Stimulated activated CD4-positive, alpha-beta T cell treated with anti-CD3 and anti-CD28 coated beads, TNF-alpha, amount 100 ng/mL, for 4 hours (primary cell): ENCODE results near the gene GABRB3.

ENCODE experiments used
- DNase-seq, 3 experiments: peaks; one replicate each; pipeline ENCODE4 v3.0.0-alpha.2; 2020; ENCODE audit warnings: low read depth in 3 of 3

Gene GABRB3

DNA sequence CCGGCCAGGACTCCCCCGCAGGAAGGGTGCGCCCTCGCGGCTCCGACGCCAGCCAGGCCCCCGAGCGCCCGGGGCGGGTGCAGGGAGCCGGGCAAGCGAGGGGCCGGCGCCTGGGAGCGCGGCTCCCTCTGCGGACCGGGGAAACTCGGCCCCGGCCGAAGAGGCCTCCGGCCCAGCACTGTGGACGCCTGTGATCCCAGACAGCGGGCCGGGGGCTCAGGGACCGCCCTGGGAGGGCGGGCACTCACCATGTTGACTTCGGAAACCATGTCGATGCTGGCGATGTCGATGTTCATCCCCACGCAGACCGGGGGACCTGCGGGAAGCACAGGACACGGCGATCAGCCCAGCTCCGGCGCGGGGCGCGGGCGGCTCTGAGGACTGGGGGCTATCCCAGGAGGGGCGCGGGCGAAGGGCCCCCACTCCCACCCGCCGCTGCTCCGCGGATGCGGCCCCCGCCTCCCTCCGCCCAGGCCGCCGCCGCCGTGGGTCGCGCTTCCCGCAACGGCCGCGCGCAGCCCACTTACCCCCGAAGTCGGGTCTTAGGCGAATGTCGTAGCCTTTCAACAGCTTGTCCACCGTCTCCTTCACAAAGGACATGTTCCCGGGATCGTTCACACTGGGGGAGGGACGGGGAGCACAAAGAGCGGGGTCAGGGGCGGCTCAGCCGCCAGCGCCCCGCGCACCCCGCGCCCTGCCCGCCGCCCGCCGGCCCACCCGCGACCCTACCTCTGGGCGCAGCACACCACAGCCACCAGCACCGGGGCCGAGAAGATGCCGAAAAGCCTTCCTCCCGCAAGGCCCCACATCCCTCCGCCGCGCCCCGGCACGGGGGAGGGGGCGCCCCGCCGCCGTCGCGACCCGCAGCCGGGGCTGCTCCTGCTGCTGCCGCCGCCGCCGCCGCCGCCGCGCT lies at the start of gene GABRB3:
TSS of gene GABRB3 (minus strand) at position 913 of the 913 bp plus-strand sequence.
- DNase-seq = no peak

DNA sequence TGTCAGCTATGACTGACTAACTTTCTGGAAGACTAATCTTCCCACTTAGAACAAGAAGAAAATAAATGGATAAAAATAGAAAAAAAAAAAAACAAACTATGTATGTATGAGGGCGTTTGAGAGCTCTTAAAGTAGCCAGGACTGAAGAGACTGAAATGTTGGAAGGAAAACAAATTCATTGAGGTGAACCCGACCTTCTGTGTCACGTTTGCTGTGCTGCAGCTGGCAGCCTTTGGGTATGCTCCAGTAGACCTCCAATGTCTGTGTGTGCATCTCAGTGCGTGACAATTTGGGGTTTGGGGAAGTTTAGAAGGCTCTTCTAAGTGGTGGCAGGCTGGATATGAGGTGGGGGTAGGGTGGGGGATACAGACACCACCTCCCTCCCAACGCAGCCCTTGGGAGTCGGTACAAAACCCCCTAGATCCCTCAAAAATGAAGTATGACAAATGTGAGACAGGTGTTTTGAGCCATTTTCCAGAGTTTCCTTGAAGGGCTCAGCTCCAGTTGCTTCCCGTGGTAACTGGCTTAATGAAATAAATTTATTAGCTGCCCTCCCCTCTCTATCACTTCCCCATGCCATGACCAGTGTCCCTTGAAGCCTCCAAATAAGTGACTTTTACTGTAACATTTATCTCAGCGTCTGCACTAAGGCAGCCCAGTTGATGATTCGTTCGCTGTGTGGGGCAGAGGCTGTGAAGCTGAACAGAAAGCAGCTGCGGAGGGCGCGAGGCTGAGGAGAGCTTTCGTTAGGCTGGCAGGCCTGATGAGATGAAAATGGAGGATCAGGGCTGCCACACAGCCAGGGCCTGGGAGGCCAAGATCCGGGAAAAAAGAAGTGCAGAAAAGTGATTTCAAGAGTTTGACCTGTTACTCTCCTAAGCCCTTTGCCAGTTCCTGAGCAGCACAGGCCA lies 34.9 kb upstream of the GABRB3 start:
- no peak for DNase-seq

- DNase-seq = no peak
These were observed 33.7 kb upstream of the GABRB3 start for GRCh38 chr15:26806574-26806973.

DNA sequence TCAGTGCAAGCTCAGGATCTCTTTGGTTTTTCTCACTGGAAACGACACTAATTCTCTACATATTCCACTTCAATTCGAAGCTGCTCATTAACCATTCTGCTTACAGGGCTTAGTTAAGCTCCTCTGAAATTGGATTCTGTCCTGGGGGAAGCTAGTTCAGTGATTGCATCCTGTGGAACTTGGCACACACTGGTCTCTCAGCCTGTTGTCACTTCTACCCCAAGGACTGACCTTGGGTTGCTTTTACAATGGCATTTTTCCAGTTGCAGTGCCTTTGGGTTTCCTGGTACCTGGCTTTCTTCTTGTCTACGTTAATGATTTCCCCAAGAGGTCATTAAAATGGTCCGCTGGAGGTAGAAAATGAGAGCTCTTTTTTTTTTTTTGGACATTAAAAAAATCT lies 33.3 kb upstream of the GABRB3 start:
- DNase-seq = no peak

DNA sequence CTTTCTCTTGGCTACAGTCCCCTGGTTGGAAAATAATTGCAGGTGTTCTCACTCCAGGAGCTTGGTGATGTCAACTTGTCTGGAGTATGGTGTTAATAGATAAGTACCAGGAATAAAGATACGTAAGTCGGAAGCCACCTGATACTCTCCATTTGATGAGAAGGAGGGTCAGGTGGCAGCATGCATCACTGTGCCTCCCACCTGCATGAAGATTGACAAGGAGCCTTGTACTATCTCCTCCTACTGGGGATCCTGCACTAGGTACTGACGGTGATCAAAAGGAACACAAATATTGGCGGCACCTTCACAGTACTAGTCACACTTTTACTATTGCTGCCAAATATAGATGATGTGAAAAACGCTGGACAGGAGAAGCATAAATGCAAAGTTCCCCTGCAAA lies 32.6 kb upstream of the GABRB3 start:
- no peak for DNase-seq

GRCh38 chr15:26804063-26804804 lies 31.4 kb upstream of the GABRB3 start:
- no peak for DNase-seq

GRCh38 chr15:26790118-26790517 lies 17.3 kb upstream of the GABRB3 start:
- no peak for DNase-seq

DNA sequence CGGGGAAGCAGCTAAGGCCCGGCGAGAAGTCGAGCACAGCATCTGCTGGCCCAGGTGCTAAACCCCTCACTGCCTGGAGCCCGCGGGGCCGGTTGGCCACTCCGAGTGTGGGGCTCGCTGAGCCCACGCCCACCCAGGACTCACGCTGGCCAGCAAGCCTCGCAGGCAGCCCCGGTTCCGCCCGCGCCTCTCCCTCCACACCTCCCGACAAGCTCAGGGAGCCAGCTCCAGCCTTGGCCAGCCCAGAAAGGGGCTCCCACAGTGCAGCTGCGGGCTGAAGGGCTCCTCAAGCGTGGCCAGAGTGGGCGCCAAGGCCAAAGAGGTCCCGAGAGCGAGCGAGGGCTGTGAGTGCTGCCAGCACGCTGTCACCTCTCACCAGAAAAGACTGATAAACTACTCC lies 8.9 kb upstream of the GABRB3 start:
- DNase-seq = no peak

DNA sequence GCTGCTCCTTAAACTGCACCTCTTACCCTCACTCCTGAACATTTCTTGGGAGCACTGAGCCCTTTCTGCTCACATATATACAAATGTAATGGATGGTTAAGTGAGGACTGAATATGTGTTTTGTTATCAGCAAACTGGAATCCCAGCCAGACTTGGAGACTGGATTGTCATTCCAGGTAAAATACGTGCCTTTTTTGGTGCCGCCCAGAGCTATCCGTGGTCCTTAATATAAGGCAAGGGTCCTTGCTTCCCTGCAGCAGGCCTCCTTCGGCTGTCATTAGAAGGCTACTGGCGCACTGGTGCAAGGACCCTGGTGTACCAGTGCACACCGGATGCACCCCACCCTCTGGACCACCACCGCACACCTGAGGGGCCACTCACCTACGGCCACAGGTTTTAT lies 1.1 kb upstream of the GABRB3 start:
- DNase-seq = no peak

DNA sequence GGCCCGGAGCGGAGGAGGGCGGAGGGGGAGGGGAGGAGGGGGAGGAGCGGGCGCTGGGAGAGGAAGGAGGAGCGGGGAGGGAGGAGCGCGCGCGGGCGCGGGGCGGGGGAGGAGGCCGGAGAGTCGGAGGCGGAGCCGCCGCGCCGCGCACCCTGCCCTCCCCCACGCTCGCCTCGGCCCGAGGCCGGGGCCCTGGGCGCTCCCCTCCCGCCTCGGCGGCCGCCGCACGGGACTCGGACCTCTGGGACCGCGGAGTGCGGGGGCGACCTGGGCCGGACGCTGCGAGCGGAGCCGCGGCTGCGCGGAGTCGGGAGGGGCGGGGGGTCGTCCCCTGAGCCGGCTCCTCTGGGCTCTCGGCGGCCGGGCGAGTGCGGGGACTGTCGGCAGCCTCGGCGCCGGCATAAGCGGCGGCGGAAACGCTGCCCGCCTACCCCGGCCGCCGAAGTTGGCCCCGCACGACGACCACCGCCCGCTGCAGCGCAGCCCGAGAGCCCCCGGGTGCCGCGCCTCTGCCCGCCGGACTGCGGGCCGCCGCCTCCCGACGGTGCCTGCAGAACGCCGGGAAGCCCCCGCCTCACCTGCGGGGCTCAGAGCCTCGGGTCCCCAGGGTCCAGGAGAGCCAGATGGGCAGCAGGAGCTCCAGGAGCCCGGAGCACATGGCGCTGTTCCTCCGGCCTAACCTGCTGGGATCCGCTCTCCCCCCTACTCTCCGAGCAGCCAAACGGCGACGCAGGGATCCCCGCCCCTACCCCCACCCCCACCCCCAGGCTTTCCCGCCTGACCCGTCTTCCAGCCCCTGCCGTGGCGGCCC lies 406 bp upstream of the GABRB3 start:
- no peak for DNase-seq

- no peak for DNase-seq
These were observed 1.2 kb downstream of the GABRB3 start for GRCh38 chr15:26771578-26772153.

DNA sequence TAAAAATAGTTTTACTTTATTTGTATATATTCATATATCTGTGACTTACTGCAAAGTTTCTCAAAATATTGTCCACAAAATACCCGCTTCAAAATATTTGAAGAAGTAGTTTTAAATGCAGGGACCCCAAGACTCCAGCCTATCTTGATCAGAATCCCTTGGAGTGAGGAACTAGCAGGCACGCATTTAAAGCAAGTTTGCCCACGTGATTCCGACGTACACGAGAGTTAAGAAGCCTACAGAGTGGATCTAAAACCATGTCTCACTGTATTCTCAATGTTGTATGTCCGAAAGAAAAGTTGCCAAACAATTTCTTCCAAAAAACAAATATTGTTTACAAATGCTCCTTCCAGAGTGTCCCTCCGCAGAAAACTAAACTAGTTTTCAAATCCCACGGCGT lies 1.7 kb downstream of the GABRB3 start:
- no peak for DNase-seq

- no peak for DNase-seq
These were observed 5.6 kb downstream of the GABRB3 start for GRCh38 chr15:26767169-26767670.

GRCh38 chr15:26766262-26766661 lies 6.6 kb downstream of the GABRB3 start:
- no peak for DNase-seq

GRCh38 chr15:26759986-26760385 lies 12.9 kb downstream of the GABRB3 start:
- DNase-seq = no peak

DNA sequence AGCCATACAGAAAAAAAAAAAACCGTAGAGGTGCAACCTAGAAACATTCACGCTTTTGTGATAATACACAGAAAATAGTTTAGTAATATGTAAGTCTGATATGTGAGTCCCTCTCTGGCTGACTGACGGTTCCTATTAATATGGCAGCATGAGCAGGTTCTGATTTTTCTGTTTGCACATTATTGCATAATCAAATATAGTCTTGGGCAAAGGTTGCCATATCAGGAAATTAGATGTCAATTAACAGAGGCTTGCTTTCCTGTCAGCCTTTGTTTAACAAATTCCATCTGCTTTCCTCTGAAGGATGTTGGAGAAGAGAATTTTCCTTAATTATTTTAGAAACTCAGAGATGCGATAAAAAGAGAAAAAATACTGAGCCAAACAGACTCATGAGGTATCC lies 14.8 kb downstream of the GABRB3 start:
- DNase-seq = no peak

DNA sequence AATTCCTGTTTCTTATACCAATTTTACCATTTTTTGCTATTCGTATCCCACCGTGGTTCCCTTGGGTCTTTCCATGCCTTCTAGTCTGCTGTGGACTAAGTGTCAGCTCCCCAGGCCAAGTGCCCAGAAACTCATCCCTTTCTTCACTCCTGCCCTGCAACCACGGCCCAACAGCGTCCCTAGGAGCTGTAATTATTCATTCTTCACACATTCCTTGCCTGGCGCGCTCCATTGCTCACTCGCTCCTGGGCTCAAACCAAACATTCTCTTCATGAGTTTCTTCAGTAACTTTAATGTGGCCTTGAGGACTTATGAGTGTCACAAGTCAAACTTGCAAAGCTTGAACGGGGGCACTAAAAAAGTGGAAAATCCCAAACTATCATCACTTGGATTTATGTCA lies 15.7 kb downstream of the GABRB3 start:
- no peak for DNase-seq

DNA sequence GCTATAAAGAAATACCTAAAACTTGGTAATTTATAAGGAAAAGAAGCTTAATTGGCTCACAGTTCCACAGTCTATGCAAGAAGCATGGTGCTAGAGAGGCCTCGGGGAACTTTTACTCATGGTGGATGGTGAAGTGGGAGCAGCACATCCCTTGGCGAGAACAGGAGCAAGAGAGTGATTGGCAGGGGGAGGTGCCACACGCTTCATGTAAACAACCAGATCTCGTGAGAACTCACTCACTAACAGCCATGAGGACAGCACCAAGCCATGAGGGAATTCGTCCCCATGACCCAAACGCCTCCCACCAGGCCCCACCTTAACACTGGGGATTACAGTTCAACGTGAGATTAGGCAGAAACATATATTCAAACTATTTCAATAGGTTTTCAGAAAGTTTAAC lies 28.0 kb downstream of the GABRB3 start:
- no peak for DNase-seq

GRCh38 chr15:26739791-26740190 lies 33.1 kb downstream of the GABRB3 start:
- no peak for DNase-seq

DNA sequence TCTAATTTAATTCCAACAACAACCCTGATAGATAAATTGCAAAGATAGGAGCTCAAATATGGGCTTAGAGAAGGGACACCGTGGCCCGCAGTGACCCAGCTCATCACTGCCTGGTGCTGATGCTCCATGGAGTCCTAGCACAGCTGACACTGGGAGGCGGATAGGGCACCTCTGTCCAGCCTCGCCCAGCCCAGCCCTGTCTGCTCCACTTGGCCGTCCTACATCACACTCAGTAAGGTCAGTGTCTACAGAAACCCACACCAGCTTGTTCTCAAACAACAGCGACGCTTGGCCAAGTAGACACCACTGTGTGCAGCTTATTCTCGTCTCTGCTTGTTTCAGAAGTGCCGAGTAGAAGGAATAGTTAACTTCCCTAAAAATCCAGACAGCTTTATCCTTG lies 33.9 kb downstream of the GABRB3 start:
- no peak for DNase-seq
